MM.1S (cell line): ENCODE measurements around the gene HDGFL3.

Experiments used
- CTCF ChIP-seq: fragments of 300-600 bp; sonication (generic); IDR thresholded peaks from 2 replicates; pipeline ENCODE4 v1.5.1; 2016; ENCODE audit warnings: antibody characterized with exemption, low read length, mixed read lengths
- EZH2 ChIP-seq: fragments of 300-600 bp; sonication (generic); optimal IDR thresholded peaks from 2 replicates; pipeline ENCODE3; 2017; ENCODE audit warnings: low read depth, mild to moderate bottlenecking, antibody characterized with exemption, low read length, mixed read lengths

GRCh38 chr15:83129791-83130190, 77.8 kb downstream of the HDGFL3 start:
- no peak for TF ChIP-seq CTCF
- no peak for TF ChIP-seq EZH2
